Brain pericyte (primary cell): ENCODE results near the gene HCK.

Experiments used
- DNase-seq: peaks from one replicate; pipeline ENCODE4 v3.0.0-alpha.2; 2012; ENCODE audit warnings: low read depth, low spot score

HCK gene

GRCh38 chr20:32057656-32058184 lies 5.7 kb downstream of the HCK start:
- DNase-seq = no peak

GRCh38 chr20:32059189-32059588 lies 7.1 kb downstream of the HCK start:
- DNase-seq = no peak

- no peak for DNase-seq
Measured at GRCh38 chr20:32062776-32063170, 10.7 kb downstream of the HCK start.

- no peak for DNase-seq
Measured at GRCh38 chr20:32063695-32064094, 11.7 kb downstream of the HCK start.

GRCh38 chr20:32064667-32065066 lies 12.6 kb downstream of the HCK start:
- DNase-seq = no peak

GRCh38 chr20:32067234-32067821 lies 15.3 kb downstream of the HCK start:
- DNase-seq = no peak

GRCh38 chr20:32068174-32068573 lies 16.1 kb downstream of the HCK start:
- DNase-seq = no peak

- no peak for DNase-seq
Measured at GRCh38 chr20:32069711-32070110, 17.7 kb downstream of the HCK start.

GRCh38 chr20:32070282-32070681 lies 18.2 kb downstream of the HCK start:
- no peak for DNase-seq

GRCh38 chr20:32070690-32071213 lies 18.7 kb downstream of the HCK start:
- no peak for DNase-seq

- no peak for DNase-seq
Measured at GRCh38 chr20:32071395-32072167, 19.5 kb downstream of the HCK start.

- no peak for DNase-seq
Measured at GRCh38 chr20:32072168-32072750, 20.2 kb downstream of the HCK start.

GRCh38 chr20:32075534-32075933 lies 23.5 kb downstream of the HCK start:
- DNase-seq = no peak

- no peak for DNase-seq
Measured at GRCh38 chr20:32077190-32077589, 25.1 kb downstream of the HCK start.

GRCh38 chr20:32078322-32078721 lies 26.3 kb downstream of the HCK start:
- DNase-seq = no peak

- DNase-seq = no peak
Measured at GRCh38 chr20:32078791-32079190, 26.7 kb downstream of the HCK start.

GRCh38 chr20:32079655-32080109 lies 27.6 kb downstream of the HCK start:
- DNase-seq = no peak

GRCh38 chr20:32080783-32081182 lies 28.7 kb downstream of the HCK start:
- no peak for DNase-seq

GRCh38 chr20:32083469-32083868 lies 31.4 kb downstream of the HCK start:
- DNase-seq = no peak

GRCh38 chr20:32087070-32087469 lies 35.0 kb downstream of the HCK start:
- no peak for DNase-seq

GRCh38 chr20:32088759-32089158 lies 36.7 kb downstream of the HCK start:
- no peak for DNase-seq

- no peak for DNase-seq
Measured at GRCh38 chr20:32089637-32090362, 37.8 kb downstream of the HCK start.
